ENCODE measurements around the gene CLEC16A.

The CLEC16A gene

DNA sequence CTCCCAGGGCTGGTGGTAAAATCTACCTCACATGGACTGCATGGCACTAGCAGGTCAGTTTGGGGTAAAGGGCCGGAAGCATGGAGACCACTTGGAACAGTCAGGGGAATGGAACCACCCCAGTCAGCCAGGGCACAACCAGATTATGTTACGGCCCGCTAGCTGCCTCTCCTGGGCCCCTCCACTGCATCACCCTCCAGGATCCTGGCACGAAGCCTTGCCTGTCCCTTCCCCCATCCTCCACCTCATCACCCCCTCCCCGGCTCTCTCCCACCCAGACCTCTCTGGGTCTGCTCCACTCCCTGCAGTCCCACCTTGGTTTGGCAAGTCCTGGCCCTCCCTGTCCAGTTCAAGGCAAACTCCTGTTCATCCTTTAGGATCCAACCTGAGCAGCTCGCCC lies 91.7 kb downstream of the CLEC16A start:
- no peak for DNase-seq (ENCODE audit: low read depth in 1 of 2, low spot score in 1 of 2)
- Histone ChIP-seq H3K27ac (replicated peaks) (no peak overlapping the region), H3K27me3 (ENCODE audit: insufficient read depth, poor library complexity, severe bottlenecking) (no peaks in the 10 kb centered on the region), H3K4me3 (replicated peaks; ENCODE audit: insufficient read depth, low read length) (no peak overlapping the region)
- TF ChIP-seq, protein P1, sequence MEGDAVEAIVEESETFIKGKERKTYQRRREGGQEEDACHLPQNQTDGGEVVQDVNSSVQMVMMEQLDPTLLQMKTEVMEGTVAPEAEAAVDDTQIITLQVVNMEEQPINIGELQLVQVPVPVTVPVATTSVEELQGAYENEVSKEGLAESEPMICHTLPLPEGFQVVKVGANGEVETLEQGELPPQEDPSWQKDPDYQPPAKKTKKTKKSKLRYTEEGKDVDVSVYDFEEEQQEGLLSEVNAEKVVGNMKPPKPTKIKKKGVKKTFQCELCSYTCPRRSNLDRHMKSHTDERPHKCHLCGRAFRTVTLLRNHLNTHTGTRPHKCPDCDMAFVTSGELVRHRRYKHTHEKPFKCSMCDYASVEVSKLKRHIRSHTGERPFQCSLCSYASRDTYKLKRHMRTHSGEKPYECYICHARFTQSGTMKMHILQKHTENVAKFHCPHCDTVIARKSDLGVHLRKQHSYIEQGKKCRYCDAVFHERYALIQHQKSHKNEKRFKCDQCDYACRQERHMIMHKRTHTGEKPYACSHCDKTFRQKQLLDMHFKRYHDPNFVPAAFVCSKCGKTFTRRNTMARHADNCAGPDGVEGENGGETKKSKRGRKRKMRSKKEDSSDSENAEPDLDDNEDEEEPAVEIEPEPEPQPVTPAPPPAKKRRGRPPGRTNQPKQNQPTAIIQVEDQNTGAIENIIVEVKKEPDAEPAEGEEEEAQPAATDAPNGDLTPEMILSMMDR (IDR thresholded peaks at IDR 0.05; ENCODE audit: insufficient read depth, low read length) = no peak
- TF ChIP-seq SPI1 (IDR thresholded peaks at IDR 0.05; ENCODE audit: borderline replicate concordance, low read depth) (no peak), POLR2AphosphoS5 (IDR thresholded peaks at IDR 0.05; ENCODE audit: low read depth) (no peak), GABPA (IDR thresholded peaks at IDR 0.05; ENCODE audit: low read depth) (no peak)
- TF ChIP-seq, protein P2, sequence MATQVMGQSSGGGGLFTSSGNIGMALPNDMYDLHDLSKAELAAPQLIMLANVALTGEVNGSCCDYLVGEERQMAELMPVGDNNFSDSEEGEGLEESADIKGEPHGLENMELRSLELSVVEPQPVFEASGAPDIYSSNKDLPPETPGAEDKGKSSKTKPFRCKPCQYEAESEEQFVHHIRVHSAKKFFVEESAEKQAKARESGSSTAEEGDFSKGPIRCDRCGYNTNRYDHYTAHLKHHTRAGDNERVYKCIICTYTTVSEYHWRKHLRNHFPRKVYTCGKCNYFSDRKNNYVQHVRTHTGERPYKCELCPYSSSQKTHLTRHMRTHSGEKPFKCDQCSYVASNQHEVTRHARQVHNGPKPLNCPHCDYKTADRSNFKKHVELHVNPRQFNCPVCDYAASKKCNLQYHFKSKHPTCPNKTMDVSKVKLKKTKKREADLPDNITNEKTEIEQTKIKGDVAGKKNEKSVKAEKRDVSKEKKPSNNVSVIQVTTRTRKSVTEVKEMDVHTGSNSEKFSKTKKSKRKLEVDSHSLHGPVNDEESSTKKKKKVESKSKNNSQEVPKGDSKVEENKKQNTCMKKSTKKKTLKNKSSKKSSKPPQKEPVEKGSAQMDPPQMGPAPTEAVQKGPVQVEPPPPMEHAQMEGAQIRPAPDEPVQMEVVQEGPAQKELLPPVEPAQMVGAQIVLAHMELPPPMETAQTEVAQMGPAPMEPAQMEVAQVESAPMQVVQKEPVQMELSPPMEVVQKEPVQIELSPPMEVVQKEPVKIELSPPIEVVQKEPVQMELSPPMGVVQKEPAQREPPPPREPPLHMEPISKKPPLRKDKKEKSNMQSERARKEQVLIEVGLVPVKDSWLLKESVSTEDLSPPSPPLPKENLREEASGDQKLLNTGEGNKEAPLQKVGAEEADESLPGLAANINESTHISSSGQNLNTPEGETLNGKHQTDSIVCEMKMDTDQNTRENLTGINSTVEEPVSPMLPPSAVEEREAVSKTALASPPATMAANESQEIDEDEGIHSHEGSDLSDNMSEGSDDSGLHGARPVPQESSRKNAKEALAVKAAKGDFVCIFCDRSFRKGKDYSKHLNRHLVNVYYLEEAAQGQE (IDR thresholded peaks at IDR 0.05; ENCODE audit: insufficient replicate concordance, low read depth) = no peak

DNA sequence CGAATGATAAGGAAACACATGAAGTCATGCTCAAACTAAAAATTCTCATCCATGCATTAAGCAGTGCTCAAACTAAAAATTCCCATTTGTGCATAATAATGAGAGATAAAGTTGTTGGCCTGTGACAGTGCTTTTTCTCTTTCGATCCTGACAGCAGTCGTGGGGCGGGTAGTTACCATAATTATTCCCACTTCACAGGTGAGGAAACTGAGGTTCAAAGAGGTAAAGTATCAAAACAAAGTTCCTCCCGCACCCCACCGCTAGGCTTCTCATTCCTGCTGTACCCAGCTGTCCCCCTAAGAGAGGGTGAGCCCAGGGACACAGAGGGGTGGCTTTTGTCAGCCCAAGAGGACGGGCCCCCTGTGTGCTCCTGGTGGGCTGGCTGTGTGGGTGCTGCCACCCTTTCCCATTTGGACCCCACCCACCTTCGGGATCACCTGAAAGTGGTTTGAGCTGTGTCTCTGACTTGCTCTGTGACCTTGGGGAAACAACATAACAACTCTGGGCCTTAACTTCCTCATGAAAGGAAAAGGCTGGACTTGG lies 92.6 kb downstream of the CLEC16A start:
- Histone ChIP-seq H3K27ac (replicated peaks) (no peak overlapping the region), H3K4me3 (replicated peaks; ENCODE audit: insufficient read depth, low read length) (no peak overlapping the region), H3K27me3 (ENCODE audit: insufficient read depth, poor library complexity, severe bottlenecking) (no peaks in the 10 kb centered on the region)
- no peak for DNase-seq (ENCODE audit: low read depth in 1 of 2, low spot score in 1 of 2)
- TF ChIP-seq POLR2AphosphoS5 (IDR thresholded peaks at IDR 0.05; ENCODE audit: low read depth) = no peak
- TF ChIP-seq GABPA (IDR thresholded peaks at IDR 0.05; ENCODE audit: low read depth) = no peak
- TF ChIP-seq, protein P1 (IDR thresholded peaks at IDR 0.05; ENCODE audit: insufficient read depth, low read length) = no peak
- TF ChIP-seq, protein P2 (IDR thresholded peaks at IDR 0.05; ENCODE audit: insufficient replicate concordance, low read depth) = no peak
- no peak for TF ChIP-seq SPI1 (IDR thresholded peaks at IDR 0.05; ENCODE audit: borderline replicate concordance, low read depth)

DNA sequence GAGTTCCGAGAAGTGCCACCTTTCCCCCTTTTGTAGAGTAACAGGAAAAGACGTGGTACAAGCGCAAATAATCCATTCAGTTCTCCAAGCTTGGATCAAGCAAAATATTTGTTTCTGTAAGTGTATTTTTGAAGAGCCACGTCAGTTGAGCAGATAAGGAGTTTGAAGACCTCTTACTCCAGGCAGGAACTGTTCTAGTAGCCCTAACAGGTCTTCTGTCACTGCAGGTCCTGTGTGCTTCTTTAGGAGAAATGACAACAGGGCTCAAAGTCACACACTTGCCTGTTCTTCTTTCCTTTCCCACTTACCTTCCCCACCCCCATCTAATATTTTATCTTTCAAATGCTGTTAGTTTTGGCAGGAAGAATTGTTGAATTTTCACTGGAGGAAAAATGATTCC lies 93.9 kb downstream of the CLEC16A start:
- H3K27ac ChIP-seq (replicated peaks) = no peak overlapping the region
- DNase-seq (ENCODE audit: low read depth in 1 of 2, low spot score in 1 of 2) = no peak
- no peak overlapping the region for H3K4me3 ChIP-seq (replicated peaks; ENCODE audit: insufficient read depth, low read length)
- H3K27me3 ChIP-seq (ENCODE audit: insufficient read depth, poor library complexity, severe bottlenecking) = no peaks in the 10 kb centered on the region
- no peak for TF ChIP-seq SPI1 (IDR thresholded peaks at IDR 0.05; ENCODE audit: borderline replicate concordance, low read depth)
- TF ChIP-seq, protein P2 (IDR thresholded peaks at IDR 0.05; ENCODE audit: insufficient replicate concordance, low read depth) = no peak
- no peak for TF ChIP-seq POLR2AphosphoS5 (IDR thresholded peaks at IDR 0.05; ENCODE audit: low read depth)
- TF ChIP-seq, protein P1 (IDR thresholded peaks at IDR 0.05; ENCODE audit: insufficient read depth, low read length) = no peak
- TF ChIP-seq GABPA (IDR thresholded peaks at IDR 0.05; ENCODE audit: low read depth) = no peak

All from HL-60 (cell line).